ENCODE results near the gene NDNF.

The NDNF gene

DNA sequence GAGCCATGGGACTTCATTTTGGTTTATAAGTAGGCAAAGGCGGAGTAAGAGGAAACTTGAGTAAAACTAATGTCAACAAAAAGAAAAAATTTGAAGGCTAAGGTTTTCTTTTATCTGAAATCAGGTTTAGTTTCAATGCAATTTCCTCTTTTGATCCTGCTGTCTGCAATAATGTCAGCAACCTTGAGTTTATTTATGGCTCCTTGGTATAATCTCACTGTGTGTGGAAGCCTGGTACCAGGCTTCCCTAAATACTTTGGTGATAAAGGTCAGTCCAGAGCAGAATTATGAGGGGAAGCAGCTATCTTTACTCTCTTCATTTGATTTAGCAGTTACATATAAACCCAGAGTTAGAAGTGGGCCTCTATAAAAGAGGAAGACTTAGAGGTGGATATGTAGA, 57.8 kb downstream of the NDNF start:
- no peak for DNase-seq

GRCh38 chr4:121011780-121012340, 60.5 kb downstream of the NDNF start:
- DNase-seq = no peak

DNA sequence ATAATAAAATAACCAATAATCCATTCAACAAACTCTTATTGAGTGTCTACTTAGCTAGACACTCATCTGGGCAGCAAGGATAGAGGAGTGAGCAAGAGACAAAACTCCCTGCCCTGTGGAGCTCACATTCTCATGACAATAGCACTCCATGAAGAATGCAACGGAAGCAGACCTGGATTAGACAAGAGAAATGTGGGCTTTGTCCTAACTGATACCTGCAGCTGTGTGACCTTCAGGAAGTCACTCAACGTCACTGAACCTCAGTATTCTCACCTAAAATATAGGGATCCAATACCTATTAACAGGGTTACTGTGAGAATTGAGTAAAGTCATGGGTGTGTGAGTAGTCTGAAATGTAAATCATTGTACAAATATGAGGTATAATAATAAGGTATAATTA, 61.2 kb downstream of the NDNF start:
- DNase-seq = no peak

DNA sequence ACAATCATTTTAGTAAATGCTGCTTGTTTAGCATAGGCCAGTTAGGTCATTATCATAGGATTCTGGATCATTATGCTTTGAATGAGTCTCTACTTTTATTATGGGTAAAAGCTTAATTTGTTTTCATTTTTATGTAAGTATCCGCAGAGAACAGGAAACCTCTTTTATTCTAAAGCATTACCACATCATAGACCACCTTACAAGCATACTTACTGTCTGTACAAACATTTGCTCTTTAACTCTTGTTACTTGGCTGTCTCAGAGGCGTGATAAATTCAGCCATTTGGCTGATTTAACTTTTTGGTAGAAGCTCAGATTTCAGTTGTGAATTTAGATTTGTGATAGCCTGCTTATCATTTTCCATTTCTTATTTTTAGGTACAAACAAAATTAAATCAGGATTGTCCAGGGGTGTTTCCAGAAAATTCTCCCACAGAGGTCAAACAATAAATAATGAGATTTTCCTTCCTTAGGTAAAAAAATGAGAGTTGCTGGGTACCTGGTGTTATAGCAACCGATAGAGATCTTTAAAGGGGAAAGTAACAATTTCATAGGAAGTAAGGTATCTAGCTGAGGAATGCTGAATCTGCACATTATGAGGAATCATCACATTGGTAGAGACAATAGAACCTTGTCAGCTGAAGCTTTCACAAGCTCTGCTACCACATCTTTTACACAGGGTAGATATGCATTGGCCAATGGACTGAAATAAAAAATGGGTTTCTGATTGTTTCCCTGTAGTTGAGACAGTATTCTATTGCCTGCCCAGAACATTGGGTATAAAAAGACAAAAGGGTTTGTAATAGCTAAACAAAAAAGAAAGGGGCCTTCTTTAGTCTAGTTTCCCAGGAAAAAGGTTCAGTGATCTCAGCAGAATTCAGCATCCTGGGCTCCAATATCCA, 62.5 kb downstream of the NDNF start:
- no peak for DNase-seq

DNA sequence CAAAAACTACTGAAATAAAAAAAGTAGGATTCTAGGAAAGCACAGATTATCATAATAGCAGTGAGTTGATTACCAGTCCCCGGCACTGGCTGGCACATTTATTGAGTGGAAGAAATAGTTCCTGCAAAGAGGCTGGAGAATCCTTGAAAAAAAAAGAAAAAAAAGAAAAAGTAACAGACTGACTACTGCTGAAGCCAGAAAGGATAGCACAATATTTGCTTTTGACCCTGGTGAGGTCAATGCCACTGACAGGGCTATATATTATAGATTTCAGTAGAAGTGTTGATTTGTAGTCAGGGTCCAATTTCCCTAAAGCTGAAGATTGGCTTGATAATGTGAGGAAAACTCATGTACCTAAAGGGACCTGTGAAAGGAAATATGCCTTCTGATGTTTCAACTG, 64.7 kb downstream of the NDNF start:
- no peak for DNase-seq

- no peak for DNase-seq
Measured at GRCh38 chr4:121003863-121004262, 68.5 kb downstream of the NDNF start.

GRCh38 chr4:120995266-120996010, 76.9 kb downstream of the NDNF start:
- no peak for DNase-seq

DNA sequence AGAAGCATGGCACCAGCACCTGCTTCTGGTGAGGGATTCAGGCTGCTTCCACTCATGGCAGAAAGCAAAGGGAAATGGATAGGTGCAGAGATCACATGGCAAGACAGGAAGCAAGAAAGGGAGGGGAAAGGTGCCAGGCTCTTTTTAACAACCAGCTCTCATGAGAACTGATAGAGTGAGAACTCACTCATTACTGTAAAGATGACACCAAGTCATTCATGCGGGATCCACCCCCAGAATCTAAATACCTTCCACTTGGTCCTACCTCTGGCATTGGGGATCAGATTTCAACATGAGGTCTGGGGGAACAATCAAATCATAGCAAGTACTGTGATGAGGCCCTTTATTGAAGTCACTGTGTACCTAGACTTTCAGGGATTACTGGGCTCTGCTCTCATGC, 77.8 kb downstream of the NDNF start:
- no peak for DNase-seq

- DNase-seq = no peak
Measured at GRCh38 chr4:120991885-120992284, 80.5 kb downstream of the NDNF start.

DNA sequence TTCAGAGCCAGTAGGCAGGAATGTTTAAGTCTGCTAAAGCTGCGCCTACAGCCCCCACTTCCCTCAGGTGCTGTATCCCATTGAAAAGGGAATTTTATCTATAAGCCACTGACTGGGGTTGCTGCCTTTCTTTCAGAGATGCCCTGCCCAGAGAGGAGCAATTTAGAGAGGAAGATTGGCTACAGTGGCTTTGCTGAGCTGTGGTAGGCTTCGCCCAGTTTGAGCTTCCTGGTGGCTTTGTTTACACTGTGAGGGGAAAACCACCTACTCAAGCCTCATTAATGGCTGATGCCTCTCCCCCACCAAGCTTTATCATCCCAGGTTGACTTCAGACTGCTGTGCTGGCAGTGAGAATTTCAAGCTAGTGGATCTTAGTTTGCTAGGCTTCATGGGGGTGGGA, 82.1 kb downstream of the NDNF start:
- DNase-seq = no peak
